Measurements from ENCODE around the gene KLHL11. TPM values are rescaled to one million over a fixed set of nuclear protein-coding genes. Genes with fewer than 3 reads are reported as not detected.
A peak's percentile ranks its signal among the peaks of the same experiment; 100 is the strongest.

The KLHL11 gene, protein sequence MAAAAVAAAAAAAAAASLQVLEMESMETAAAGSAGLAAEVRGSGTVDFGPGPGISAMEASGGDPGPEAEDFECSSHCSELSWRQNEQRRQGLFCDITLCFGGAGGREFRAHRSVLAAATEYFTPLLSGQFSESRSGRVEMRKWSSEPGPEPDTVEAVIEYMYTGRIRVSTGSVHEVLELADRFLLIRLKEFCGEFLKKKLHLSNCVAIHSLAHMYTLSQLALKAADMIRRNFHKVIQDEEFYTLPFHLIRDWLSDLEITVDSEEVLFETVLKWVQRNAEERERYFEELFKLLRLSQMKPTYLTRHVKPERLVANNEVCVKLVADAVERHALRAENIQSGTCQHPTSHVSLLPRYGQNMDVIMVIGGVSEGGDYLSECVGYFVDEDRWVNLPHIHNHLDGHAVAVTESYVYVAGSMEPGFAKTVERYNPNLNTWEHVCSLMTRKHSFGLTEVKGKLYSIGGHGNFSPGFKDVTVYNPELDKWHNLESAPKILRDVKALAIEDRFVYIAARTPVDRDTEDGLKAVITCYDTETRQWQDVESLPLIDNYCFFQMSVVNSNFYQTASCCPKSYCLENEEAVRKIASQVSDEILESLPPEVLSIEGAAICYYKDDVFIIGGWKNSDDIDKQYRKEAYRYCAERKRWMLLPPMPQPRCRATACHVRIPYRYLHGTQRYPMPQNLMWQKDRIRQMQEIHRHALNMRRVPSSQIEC
- 6.6 TPM for polyA plus RNA-seq (2012; ENCODE audit: insufficient read depth, insufficient read length, low read depth)

GRCh38 chr17:41864836-41865595 is at the start of gene KLHL11:
KLHL11 (minus strand) TSS chr17:41865423; CDS start chr17:41865370, 53 bp downstream.
- no peaks in the 10 kb centered on the region for H3K27me3 ChIP-seq
- peak within 1 kb of the TSS; percentile 97 for H3K4me3 ChIP-seq (ENCODE audit: low read depth, low read length)
- DNase-seq, result peak; percentile 94
- peaks cover 29% of the 10 kb centered on the region for H3K36me3 ChIP-seq
- no peaks in the 10 kb centered on the region for H3K9me3 ChIP-seq
- TF ChIP-seq, protein P1, sequence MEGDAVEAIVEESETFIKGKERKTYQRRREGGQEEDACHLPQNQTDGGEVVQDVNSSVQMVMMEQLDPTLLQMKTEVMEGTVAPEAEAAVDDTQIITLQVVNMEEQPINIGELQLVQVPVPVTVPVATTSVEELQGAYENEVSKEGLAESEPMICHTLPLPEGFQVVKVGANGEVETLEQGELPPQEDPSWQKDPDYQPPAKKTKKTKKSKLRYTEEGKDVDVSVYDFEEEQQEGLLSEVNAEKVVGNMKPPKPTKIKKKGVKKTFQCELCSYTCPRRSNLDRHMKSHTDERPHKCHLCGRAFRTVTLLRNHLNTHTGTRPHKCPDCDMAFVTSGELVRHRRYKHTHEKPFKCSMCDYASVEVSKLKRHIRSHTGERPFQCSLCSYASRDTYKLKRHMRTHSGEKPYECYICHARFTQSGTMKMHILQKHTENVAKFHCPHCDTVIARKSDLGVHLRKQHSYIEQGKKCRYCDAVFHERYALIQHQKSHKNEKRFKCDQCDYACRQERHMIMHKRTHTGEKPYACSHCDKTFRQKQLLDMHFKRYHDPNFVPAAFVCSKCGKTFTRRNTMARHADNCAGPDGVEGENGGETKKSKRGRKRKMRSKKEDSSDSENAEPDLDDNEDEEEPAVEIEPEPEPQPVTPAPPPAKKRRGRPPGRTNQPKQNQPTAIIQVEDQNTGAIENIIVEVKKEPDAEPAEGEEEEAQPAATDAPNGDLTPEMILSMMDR (IDR thresholded peaks at IDR 0.05; ENCODE audit: low read depth, low read length), result no peak
- H3K4me1 ChIP-seq, result peaks cover 6% of the 10 kb centered on the region

DNA sequence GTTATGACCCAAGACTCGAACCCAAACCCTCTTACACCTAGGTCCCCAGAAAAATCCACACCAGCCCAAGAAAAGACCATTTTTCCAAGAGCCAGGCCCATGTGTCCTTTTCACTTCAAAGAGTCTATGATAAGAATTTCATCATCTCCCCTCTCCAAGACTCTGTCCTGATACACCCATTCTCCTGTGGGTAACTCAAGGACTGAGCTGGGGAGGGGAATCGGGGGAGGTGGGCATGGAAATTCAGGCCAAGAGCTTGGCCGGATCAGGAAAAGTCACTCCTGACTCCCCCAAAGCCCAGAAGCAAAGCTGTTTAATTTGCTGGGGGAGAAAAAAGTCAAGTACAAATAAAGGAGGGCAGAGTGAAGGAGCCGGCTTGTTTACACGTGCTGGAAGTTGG is 49.8 kb upstream of the KLHL11 start:
- peaks cover 40% of the 10 kb centered on the region for H3K4me1 ChIP-seq
- no peak for DNase-seq
- H3K9me3 ChIP-seq, result no peaks in the 10 kb centered on the region
- no peaks in the 10 kb centered on the region for H3K27me3 ChIP-seq
- TF ChIP-seq, protein P1 (IDR thresholded peaks at IDR 0.05; ENCODE audit: low read depth, low read length), result no peak
- peaks cover 61% of the 10 kb centered on the region for H3K36me3 ChIP-seq
- no peak overlapping the region for H3K4me3 ChIP-seq (ENCODE audit: low read depth, low read length)

DNA sequence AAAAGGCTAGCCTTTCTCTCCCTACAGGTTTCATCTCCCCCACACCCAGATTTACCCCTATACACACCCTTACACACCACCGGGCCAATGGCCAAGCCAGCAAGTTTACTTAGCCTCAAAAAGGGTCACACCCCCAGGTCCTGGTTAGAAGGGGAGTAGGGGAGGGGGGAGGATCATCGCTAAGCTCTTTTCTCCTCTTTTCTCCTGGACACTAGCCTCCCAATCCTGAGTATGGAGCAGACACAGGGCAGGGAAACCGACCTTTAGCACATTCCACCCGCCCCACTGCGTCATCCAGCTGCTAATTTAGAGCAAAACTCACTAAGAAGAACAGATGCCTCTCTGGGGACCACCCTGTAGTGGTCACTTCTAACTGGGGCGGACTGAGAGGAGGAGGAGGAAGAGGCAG is 49.1 kb upstream of the KLHL11 start:
- TF ChIP-seq, protein P1 (IDR thresholded peaks at IDR 0.05; ENCODE audit: low read depth, low read length), result no peak

GRCh38 chr17:41913798-41914197 is 48.6 kb upstream of the KLHL11 start:
- H3K36me3 ChIP-seq, result peaks cover 73% of the 10 kb centered on the region
- peaks cover 44% of the 10 kb centered on the region for H3K4me1 ChIP-seq
- no peaks in the 10 kb centered on the region for H3K27me3 ChIP-seq
- peak overlapping the region; percentile 29; the same call in 1 of the 2 replicates for H3K4me3 ChIP-seq (ENCODE audit: low read depth, low read length)
- TF ChIP-seq, protein P1 (IDR thresholded peaks at IDR 0.05; ENCODE audit: low read depth, low read length), result no peak
- DNase-seq, result no peak
- no peaks in the 10 kb centered on the region for H3K9me3 ChIP-seq

More for the DNA sequence above, 49.1 kb upstream of the KLHL11 start:
- Histone ChIP-seq H3K9me3 (no peaks in the 10 kb centered on the region), H3K4me1 (peaks cover 40% of the 10 kb centered on the region), H3K4me3 (ENCODE audit: low read depth, low read length) (peak overlapping the region; percentile 29), H3K27me3 (no peaks in the 10 kb centered on the region), H3K36me3 (peaks cover 68% of the 10 kb centered on the region)
- DNase-seq, result no peak

DNA sequence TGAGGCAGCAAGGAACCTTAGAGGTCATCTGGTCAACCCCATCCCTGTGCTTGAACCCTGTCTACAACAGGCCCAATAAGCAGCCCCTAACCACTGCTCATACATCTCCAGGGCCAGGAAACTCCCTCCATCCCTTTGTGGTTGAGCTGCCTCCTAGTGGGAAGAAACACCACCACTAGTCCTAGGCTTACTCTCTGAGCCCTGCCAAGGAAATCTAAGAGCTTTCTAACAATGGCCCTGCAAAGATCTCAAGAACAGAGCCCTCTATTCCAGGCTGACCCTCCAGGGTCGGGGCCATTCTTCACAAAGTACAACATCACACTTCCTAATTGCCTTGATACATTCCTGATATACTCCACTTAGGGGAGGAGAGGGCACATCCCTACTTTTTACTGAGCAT is 47.7 kb upstream of the KLHL11 start:
- no peak overlapping the region for H3K4me3 ChIP-seq (ENCODE audit: low read depth, low read length)
- H3K9me3 ChIP-seq, result no peaks in the 10 kb centered on the region
- H3K27me3 ChIP-seq, result no peaks in the 10 kb centered on the region
- peaks cover 53% of the 10 kb centered on the region for H3K4me1 ChIP-seq
- DNase-seq, result no peak
- peaks cover 73% of the 10 kb centered on the region for H3K36me3 ChIP-seq
- TF ChIP-seq, protein P1 (IDR thresholded peaks at IDR 0.05; ENCODE audit: low read depth, low read length), result peak; percentile 25; the same call in 1 of the 2 replicates
